ENCODE results near the gene CDH16. TPM values are rescaled to one million over a fixed set of nuclear protein-coding genes. Genes with fewer than 3 reads are reported as not detected.

CDH16 gene
- total and polyA plus RNA-seq, 2 donors from 2014 or later = 1,180 to 1,188 TPM

DNA sequence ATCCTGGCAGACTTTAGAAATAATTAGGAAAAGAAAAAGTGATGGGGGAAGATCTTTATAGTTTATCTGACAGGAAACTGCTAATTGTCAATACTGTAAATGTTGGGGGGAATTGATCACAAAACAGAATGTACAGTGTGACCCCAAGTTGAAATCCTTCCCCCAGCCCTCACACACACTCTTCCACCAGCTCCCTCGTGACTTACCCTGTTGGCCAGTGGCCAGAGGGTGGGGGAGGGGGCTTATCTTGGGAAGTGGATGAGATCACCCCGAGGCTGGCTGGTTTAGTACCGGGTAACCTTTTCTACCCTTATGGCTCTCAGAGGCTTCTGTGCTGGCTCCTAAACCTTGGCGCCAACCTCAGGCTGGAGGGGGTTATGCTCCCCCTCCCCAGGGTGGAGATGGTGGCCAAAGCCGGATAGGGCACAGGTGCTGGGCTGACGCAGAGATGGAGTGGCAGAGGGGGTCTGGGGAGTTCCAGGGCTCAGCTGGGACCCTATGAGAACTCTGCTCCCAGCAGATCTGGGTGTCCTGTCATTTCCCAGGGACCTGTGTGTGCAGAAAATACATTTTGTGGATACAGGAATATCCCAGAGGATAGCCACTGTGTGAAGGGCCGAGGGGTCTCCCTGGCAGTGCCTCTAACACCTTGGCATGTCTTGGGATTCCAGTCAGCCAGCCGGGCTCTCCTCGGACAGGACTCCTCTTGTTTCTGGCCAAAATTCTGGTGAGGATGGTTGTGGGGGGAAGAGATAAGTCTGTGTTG is 18.6 kb downstream of the CDH16 start:
- FAIRE-seq = no peak
- DNase-seq = peak; percentile 85 to 95 (median 90)
- peak overlapping the region; percentile 92 to 94 for H3K27ac ChIP-seq (ENCODE audit: low read depth in 2 of 2, low read length in 2 of 2)
- TF ChIP-seq, protein P1, sequence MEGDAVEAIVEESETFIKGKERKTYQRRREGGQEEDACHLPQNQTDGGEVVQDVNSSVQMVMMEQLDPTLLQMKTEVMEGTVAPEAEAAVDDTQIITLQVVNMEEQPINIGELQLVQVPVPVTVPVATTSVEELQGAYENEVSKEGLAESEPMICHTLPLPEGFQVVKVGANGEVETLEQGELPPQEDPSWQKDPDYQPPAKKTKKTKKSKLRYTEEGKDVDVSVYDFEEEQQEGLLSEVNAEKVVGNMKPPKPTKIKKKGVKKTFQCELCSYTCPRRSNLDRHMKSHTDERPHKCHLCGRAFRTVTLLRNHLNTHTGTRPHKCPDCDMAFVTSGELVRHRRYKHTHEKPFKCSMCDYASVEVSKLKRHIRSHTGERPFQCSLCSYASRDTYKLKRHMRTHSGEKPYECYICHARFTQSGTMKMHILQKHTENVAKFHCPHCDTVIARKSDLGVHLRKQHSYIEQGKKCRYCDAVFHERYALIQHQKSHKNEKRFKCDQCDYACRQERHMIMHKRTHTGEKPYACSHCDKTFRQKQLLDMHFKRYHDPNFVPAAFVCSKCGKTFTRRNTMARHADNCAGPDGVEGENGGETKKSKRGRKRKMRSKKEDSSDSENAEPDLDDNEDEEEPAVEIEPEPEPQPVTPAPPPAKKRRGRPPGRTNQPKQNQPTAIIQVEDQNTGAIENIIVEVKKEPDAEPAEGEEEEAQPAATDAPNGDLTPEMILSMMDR (IDR thresholded peaks at IDR 0.05; ENCODE audit: borderline replicate concordance, extremely low read depth, insufficient read depth) = no peak
- peaks cover 0 to 44% (median 23%) of the 10 kb centered on the region in 3 donors for H3K4me1 ChIP-seq (ENCODE audit: control insufficient read depth in 2 of 3, insufficient read depth in 2 of 3, low read depth in 1 of 3, low read length in 3 of 3)
- no peaks in the 10 kb centered on the region for H3K36me3 ChIP-seq (ENCODE audit: control insufficient read depth in 2 of 3, insufficient read depth in 3 of 3, low read length in 3 of 3)
- intact Hi-C loops (cut with DNase I) = no loop called here
- H3K27me3 ChIP-seq (ENCODE audit: control insufficient read depth, insufficient read depth, low read length) = no peaks in the 10 kb centered on the region
- H3K9ac ChIP-seq (ENCODE audit: low read length in 3 of 3) = peak overlapping the region in 2 of 3 donors; percentile 27 to 78
- no peaks in the 10 kb centered on the region for H3K9me3 ChIP-seq (ENCODE audit: control insufficient read depth in 2 of 3, insufficient read depth in 1 of 3, low read length in 3 of 3)
- H3K4me3 ChIP-seq (ENCODE audit: low read length in 3 of 3) = no peak overlapping the region

DNA sequence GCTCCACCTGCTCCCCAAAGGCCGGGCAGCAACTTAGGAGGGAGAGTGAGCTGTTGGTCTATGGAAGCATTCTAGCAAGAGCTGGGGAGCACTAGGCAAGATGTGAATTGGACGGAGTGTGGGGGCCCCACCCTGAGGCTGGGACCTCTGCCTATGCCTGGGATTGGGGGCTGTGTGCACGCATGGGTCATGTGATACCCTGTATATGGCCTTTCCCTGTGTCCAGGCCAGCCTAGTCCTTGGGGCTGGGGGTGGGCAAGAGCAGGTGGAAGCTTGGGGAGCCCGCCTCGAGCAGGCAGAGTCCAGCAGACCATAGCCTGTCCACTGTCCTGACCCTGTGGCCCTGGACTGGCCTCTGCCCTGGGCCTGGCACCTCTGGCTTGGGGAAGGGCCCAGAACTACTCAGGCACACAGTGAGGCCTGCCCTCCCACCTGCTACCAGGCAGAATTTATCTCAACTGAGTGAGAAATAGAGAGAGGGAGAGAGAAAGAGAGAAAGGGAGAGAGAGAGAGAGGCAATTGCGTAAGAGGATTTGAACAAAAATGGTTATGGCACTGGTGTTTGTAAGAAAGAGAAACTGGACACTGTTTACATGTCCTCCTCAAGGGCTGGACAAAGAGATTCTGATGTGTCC is 19.3 kb downstream of the CDH16 start:
- peak in 1 of 5 donors; percentile 71 for DNase-seq
- Histone ChIP-seq H3K27ac (ENCODE audit: low read depth in 2 of 2, low read length in 2 of 2) (peak overlapping the region; percentile 92 to 94), H3K36me3 (ENCODE audit: control insufficient read depth in 2 of 3, insufficient read depth in 3 of 3, low read length in 3 of 3) (no peaks in the 10 kb centered on the region), H3K9me3 (ENCODE audit: control insufficient read depth in 2 of 3, insufficient read depth in 1 of 3, low read length in 3 of 3) (no peaks in the 10 kb centered on the region), H3K27me3 (ENCODE audit: control insufficient read depth, insufficient read depth, low read length) (no peaks in the 10 kb centered on the region), H3K9ac (ENCODE audit: low read length in 3 of 3) (peak overlapping the region in 2 of 3 donors; percentile 27 to 78), H3K4me1 (ENCODE audit: control insufficient read depth in 2 of 3, insufficient read depth in 2 of 3, low read depth in 1 of 3, low read length in 3 of 3) (peaks cover 0 to 44% (median 23%) of the 10 kb centered on the region in 3 donors), H3K4me3 (ENCODE audit: low read length in 3 of 3) (no peak overlapping the region)
- FAIRE-seq = no peak
- TF ChIP-seq, protein P1 (IDR thresholded peaks at IDR 0.05; ENCODE audit: borderline replicate concordance, extremely low read depth, insufficient read depth) = no peak
- intact Hi-C loops (cut with DNase I) = no loop called here

DNA sequence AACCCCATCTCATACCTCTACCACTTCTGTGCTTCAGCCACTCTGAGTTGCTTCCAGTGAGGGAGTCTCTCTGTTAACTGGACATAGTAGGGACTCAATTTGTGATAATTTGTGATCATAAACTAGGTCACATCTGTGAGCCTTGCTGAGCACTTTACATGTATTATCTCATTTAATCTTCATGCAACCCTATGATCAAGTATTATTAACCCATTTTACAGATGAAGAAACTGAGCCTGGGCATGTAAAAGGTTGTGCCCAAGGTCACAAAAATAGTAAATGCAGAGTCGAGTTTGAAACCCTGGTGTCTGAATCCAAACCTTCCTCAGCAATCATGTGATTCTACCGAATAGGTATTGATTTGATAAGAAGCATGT is 19.8 kb downstream of the CDH16 start:
- DNase-seq = no peak
- Histone ChIP-seq H3K4me3 (ENCODE audit: low read length in 3 of 3) (no peak overlapping the region), H3K4me1 (ENCODE audit: control insufficient read depth in 2 of 3, insufficient read depth in 2 of 3, low read depth in 1 of 3, low read length in 3 of 3) (peaks cover 0 to 38% (median 23%) of the 10 kb centered on the region in 3 donors), H3K27me3 (ENCODE audit: control insufficient read depth, insufficient read depth, low read length) (no peaks in the 10 kb centered on the region), H3K9me3 (ENCODE audit: control insufficient read depth in 2 of 3, insufficient read depth in 1 of 3, low read length in 3 of 3) (no peaks in the 10 kb centered on the region), H3K9ac (ENCODE audit: low read length in 3 of 3) (peak overlapping the region in 1 of 3 donors; percentile 78), H3K36me3 (ENCODE audit: control insufficient read depth in 2 of 3, insufficient read depth in 3 of 3, low read length in 3 of 3) (no peaks in the 10 kb centered on the region), H3K27ac (ENCODE audit: low read depth in 2 of 2, low read length in 2 of 2) (peak overlapping the region; percentile 92 to 94)
- intact Hi-C loops (cut with DNase I) = no loop called here
- FAIRE-seq = no peak
- TF ChIP-seq, protein P1 (IDR thresholded peaks at IDR 0.05; ENCODE audit: borderline replicate concordance, extremely low read depth, insufficient read depth) = no peak
